Measurements from ENCODE around the gene RNF11. TPM values are rescaled to one million over a fixed set of nuclear protein-coding genes. Genes with fewer than 3 reads are reported as not detected.

RNF11 gene
- total RNA-seq, 2 donors from 2014 or later: 87.2 to 103 TPM

- DNase-seq (ENCODE audit: low spot score): no peak
- Histone ChIP-seq H3K36me3 (no peaks in the 10 kb centered on the region), H3K9me3 (no peaks in the 10 kb centered on the region), H3K27me3 (no peaks in the 10 kb centered on the region), H3K4me1 (no peaks in the 10 kb centered on the region), H3K27ac (no peak overlapping the region), H3K4me3 (no peak overlapping the region)
- TF ChIP-seq, protein P1, sequence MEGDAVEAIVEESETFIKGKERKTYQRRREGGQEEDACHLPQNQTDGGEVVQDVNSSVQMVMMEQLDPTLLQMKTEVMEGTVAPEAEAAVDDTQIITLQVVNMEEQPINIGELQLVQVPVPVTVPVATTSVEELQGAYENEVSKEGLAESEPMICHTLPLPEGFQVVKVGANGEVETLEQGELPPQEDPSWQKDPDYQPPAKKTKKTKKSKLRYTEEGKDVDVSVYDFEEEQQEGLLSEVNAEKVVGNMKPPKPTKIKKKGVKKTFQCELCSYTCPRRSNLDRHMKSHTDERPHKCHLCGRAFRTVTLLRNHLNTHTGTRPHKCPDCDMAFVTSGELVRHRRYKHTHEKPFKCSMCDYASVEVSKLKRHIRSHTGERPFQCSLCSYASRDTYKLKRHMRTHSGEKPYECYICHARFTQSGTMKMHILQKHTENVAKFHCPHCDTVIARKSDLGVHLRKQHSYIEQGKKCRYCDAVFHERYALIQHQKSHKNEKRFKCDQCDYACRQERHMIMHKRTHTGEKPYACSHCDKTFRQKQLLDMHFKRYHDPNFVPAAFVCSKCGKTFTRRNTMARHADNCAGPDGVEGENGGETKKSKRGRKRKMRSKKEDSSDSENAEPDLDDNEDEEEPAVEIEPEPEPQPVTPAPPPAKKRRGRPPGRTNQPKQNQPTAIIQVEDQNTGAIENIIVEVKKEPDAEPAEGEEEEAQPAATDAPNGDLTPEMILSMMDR (IDR thresholded peaks at IDR 0.05): no peak
Measured at GRCh38 chr1:51311826-51312225, 75.8 kb downstream of the RNF11 start.

DNA sequence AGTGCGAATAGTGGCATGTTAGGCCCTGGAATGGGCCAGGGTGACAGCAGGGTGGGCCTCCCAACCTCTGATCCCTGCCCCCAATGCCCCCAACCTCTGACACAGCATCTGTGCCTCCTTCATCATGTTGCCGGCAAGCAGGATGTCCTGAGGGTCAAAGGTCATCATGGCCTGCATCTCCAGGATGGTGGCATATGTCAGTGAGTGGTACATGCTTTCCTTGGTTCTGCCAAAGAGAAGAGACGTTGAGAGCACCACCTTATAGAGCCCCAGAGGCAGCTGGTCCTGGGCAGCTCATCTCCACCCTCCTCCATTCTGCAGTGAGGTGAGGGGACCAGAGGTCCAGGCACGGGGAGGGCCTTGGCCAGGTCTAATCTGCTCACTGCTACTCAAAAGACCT is 76.6 kb downstream of the RNF11 start:
- no peak for DNase-seq (ENCODE audit: low spot score)
- no peak overlapping the region for H3K4me3 ChIP-seq
- H3K4me1 ChIP-seq: no peaks in the 10 kb centered on the region
- H3K27me3 ChIP-seq: no peaks in the 10 kb centered on the region
- no peaks in the 10 kb centered on the region for H3K36me3 ChIP-seq
- no peaks in the 10 kb centered on the region for H3K9me3 ChIP-seq
- TF ChIP-seq, protein P1 (IDR thresholded peaks at IDR 0.05): no peak
- no peak overlapping the region for H3K27ac ChIP-seq

DNA sequence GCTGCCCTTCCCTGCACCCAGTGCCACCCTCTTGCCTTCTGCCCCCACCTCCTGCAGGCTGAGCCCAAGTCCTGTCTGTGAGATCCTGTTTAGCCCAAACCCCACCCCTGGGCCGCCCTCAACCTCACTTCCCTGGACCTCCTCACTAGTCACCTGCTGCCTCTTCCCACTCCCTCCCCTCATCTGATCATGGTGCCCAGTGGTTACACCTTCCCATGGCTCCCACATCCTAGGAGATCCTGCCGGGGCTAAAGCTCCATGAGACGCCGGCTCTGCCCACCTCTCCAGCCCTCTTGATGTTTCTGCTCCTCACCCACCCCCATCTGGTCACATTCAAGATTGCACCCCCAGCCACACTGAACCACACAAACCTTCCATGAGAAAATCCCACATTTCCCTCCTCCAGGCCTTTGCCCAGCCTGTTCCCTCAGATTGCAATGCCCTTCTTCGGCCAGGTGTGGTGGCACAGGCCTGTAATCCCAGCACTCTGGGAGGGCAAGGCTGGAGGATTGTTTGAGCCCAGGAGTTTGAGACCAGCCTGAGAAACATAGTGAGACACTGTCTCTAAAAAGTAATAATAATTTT is 77.3 kb downstream of the RNF11 start:
- TF ChIP-seq, protein P1 (IDR thresholded peaks at IDR 0.05): no peak
- Histone ChIP-seq H3K9me3 (no peaks in the 10 kb centered on the region), H3K36me3 (no peaks in the 10 kb centered on the region), H3K27ac (no peak overlapping the region), H3K4me1 (no peaks in the 10 kb centered on the region), H3K27me3 (no peaks in the 10 kb centered on the region), H3K4me3 (no peak overlapping the region)
- DNase-seq (ENCODE audit: low spot score): no peak

DNA sequence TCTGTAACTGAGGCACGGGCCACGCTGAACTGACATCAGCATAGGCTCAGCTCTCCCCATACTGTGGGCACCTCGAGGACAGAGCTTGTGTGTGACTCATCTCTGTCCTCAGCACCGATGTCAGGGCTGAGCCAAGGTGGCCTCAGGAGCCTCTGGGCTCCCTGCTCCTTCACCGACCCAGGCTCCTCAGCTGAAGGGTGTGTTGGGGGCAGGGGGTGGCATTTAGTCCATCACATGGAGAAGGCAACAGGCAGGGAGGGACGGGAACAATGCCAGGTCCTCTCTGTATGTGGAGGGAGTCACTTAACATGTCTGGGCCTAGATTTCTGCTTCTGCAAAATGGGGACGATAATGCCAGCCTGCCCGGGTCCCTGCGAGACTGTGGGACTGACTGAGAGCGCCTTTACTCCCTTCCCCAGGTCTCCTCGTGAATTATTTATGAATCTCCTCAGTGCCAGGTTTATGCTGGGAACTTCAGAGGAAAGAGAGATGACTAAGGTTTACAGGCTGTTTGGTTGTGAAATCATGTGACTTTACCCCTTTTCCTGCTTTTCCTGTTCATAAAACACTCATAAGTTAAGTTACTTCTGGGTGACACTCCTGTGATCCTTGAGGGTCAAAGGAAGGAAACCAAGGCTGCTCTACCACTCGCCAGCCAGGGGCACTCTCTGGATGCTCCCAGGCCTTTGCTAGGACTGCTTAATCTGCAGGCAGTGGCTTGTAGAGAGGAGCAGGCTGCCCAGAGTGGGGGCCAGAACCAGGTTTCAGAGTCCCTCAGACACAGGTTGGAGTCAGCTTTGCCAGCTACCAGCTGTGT is 78.1 kb downstream of the RNF11 start:
- no peaks in the 10 kb centered on the region for H3K4me1 ChIP-seq
- DNase-seq (ENCODE audit: low spot score): no peak
- H3K9me3 ChIP-seq: no peaks in the 10 kb centered on the region
- no peaks in the 10 kb centered on the region for H3K36me3 ChIP-seq
- H3K27me3 ChIP-seq: no peaks in the 10 kb centered on the region
- TF ChIP-seq, protein P1 (IDR thresholded peaks at IDR 0.05): no peak
- H3K27ac ChIP-seq: no peak overlapping the region
- H3K4me3 ChIP-seq: no peak overlapping the region

DNA sequence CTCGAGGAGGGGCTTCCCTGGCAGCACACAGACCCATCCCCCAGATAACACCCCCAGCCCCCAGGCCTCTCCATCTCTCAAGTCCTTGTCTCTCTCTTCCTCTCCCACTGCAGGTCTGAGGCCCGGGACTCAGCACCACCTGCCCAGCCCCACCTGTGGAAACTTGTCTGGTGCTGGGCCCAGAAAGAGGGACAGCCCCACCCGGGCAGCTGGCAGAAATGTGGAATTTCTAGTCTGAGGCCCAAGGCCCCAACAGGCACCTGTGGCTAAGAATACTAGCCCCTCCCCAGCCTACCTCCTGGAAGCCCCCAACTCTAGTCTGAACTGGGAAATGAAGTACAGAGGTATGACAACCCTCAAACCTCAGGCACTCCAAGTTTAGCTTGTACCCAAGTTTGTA is 78.9 kb downstream of the RNF11 start:
- no peak for DNase-seq (ENCODE audit: low spot score)
- Histone ChIP-seq H3K27me3 (no peaks in the 10 kb centered on the region), H3K4me3 (no peak overlapping the region), H3K36me3 (no peaks in the 10 kb centered on the region), H3K4me1 (no peaks in the 10 kb centered on the region), H3K9me3 (no peaks in the 10 kb centered on the region), H3K27ac (no peak overlapping the region)
- TF ChIP-seq, protein P1 (IDR thresholded peaks at IDR 0.05): no peak

All from right atrium auricular region (tissue), 2 donors.